Nephron progenitor cell (in vitro differentiated cells): ENCODE measurements around the gene ENO4.

Experiments
- DNase-seq: peaks from one replicate; pipeline ENCODE4 v3.0.0; 2021
- H3K27ac Mint-ChIP-seq: 2 replicates; pipeline ENCODE4 v1.8.0; 2021; ENCODE audit warnings: mild to moderate bottlenecking, moderate library complexity, mixed read lengths
- H3K27me3 Mint-ChIP-seq: 2 replicates; pipeline ENCODE4 v1.8.0; 2021; ENCODE audit warnings: mild to moderate bottlenecking, low read depth, mixed read lengths; ENCODE audit not compliant: poor library complexity
- H3K36me3 Mint-ChIP-seq: 2 replicates; pipeline ENCODE4 v1.8.0; 2021; ENCODE audit warnings: low read depth, mixed read lengths
- H3K4me1 Mint-ChIP-seq: 2 replicates; pipeline ENCODE4 v1.8.0; 2021; ENCODE audit warnings: mixed read lengths
- H3K4me3 Mint-ChIP-seq: 2 replicates; pipeline ENCODE4 v1.8.0; 2021; ENCODE audit warnings: mild to moderate bottlenecking, moderate library complexity, mixed read lengths
- H3K9me3 Mint-ChIP-seq: 2 replicates; pipeline ENCODE4 v1.8.0; 2021; ENCODE audit warnings: mild to moderate bottlenecking, moderate library complexity, mixed read lengths
- TF ChIP-seq, protein P1 (sequence below): fragments of 200-600 bp; sonication (generic); IDR thresholded peaks from 2 replicates; pipeline ENCODE4 v1.5.0; 2021; ENCODE audit warnings: antibody characterized with exemption

ENO4 gene

DNA sequence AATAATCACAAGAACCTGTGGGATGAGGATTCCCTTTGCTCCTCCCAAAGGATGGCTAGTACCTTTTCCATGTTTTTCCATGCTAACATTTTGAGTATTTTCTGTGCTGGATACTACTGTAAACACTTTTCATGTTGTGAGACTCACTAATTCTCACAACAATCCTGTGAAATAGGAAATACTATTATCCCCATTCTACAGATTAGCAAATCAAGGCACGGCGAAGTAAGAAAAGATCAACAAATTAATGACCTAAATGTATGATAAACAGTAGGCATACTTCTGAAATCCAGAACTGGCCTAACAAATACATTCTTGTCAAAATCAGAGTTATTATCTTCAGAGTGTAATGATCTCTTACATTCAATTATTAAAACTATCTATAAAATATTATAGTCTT lies 69.3 kb downstream of the ENO4 start:
- Mint-ChIP-seq H3K36me3 (no peaks in the 10 kb centered on the region), H3K27me3 (peaks cover 3% of the 10 kb centered on the region), H3K4me1 (no peaks in the 10 kb centered on the region), H3K27ac (no peak overlapping the region), H3K4me3 (no peak overlapping the region), H3K9me3 (no peaks in the 10 kb centered on the region)
- no peak for DNase-seq
- TF ChIP-seq, protein P1, sequence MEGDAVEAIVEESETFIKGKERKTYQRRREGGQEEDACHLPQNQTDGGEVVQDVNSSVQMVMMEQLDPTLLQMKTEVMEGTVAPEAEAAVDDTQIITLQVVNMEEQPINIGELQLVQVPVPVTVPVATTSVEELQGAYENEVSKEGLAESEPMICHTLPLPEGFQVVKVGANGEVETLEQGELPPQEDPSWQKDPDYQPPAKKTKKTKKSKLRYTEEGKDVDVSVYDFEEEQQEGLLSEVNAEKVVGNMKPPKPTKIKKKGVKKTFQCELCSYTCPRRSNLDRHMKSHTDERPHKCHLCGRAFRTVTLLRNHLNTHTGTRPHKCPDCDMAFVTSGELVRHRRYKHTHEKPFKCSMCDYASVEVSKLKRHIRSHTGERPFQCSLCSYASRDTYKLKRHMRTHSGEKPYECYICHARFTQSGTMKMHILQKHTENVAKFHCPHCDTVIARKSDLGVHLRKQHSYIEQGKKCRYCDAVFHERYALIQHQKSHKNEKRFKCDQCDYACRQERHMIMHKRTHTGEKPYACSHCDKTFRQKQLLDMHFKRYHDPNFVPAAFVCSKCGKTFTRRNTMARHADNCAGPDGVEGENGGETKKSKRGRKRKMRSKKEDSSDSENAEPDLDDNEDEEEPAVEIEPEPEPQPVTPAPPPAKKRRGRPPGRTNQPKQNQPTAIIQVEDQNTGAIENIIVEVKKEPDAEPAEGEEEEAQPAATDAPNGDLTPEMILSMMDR, result no peak

DNA sequence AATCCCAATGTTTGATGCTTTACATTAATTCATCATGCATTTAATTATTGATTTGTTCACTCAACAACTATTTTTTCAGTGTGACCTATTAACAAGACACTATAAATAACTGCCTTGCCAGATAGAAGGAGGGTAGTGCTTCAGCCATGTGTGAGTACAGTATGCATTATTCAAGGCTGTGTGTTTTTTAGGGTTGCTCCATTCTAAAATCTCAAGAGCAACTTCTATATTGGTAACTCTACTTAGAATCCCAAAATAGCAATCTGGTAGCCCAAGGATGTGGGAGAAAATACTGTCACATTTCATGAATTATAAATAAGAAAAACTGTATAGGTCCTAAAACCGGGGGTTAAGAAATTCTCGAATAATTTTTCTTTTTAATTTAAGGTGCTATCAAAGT lies 69.9 kb downstream of the ENO4 start:
- no peaks in the 10 kb centered on the region for H3K9me3 Mint-ChIP-seq
- TF ChIP-seq, protein P1, result no peak
- peaks cover 3% of the 10 kb centered on the region for H3K27me3 Mint-ChIP-seq
- H3K4me1 Mint-ChIP-seq, result no peaks in the 10 kb centered on the region
- H3K4me3 Mint-ChIP-seq, result no peak overlapping the region
- no peak for DNase-seq
- no peaks in the 10 kb centered on the region for H3K36me3 Mint-ChIP-seq
- no peak overlapping the region for H3K27ac Mint-ChIP-seq

DNA sequence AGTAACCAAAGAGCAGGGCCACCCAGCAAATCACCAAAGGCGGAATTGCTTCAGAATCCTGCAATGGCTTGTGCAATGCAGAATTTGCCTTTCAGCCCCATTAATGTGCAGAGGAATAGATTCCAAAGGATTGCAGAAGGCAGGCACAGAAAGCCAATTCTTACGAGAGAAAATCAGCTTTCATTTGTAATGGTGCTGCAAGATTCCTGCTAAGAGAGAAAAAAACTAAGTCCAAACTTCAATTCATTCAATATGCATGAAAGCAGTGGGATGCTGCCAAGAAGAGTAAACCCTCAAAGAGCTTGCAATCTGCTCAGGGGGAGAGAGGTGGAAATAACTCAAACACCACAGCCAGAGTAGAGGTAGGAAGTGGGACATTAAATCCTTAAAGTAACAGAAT lies 70.4 kb downstream of the ENO4 start:
- Mint-ChIP-seq H3K36me3 (no peaks in the 10 kb centered on the region), H3K27ac (peak overlapping the region; percentile 21), H3K4me1 (no peaks in the 10 kb centered on the region), H3K27me3 (peaks cover 3% of the 10 kb centered on the region), H3K4me3 (no peak overlapping the region), H3K9me3 (no peaks in the 10 kb centered on the region)
- no peak for DNase-seq
- TF ChIP-seq, protein P1, result no peak

DNA sequence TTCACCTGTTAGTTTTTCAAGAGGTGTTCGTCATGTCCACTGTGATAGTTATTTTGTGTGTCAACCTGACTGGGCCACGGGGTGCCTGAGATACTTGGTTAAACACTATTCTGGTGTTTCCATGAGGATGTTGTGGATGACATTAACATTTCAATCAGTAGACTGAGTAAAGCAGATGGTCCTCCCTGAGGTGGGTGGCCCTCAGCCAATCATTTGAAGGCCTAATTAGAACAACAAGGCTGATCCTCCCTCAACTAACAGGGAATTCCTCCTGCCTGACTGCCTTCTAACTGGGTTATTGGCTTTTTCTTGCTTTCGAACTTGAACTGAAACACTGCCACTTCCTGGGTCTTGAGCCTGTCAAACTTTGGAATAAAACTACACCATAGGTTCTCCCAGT lies 75.8 kb downstream of the ENO4 start:
- TF ChIP-seq, protein P1, result no peak
- no peak for DNase-seq
- H3K4me3 Mint-ChIP-seq, result no peak overlapping the region
- H3K9me3 Mint-ChIP-seq, result no peaks in the 10 kb centered on the region
- H3K27me3 Mint-ChIP-seq, result no peaks in the 10 kb centered on the region
- H3K36me3 Mint-ChIP-seq, result peaks cover 18% of the 10 kb centered on the region
- no peaks in the 10 kb centered on the region for H3K4me1 Mint-ChIP-seq
- no peak overlapping the region for H3K27ac Mint-ChIP-seq

DNA sequence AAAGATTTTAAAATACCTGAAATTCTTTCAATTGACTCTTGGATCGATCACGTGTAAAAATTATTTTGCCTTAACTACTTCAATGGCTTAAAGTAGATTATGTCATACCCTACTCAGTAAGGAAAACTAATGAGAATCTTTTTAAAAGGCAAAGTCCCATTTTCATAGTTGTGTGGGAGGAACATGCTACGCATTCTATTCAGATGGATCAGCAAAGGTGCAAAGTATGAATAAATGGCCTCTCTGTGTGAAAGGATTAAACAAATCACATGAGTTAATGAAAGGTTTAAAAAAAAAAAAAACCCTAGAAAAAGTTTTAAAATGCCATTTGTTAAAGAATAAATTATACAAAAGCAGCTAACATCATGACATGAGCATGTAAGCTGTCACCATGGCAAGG lies 77.1 kb downstream of the ENO4 start:
- H3K27me3 Mint-ChIP-seq, result no peaks in the 10 kb centered on the region
- H3K4me1 Mint-ChIP-seq, result no peaks in the 10 kb centered on the region
- H3K36me3 Mint-ChIP-seq, result peaks cover 18% of the 10 kb centered on the region
- TF ChIP-seq, protein P1, result no peak
- no peak for DNase-seq
- H3K9me3 Mint-ChIP-seq, result no peaks in the 10 kb centered on the region
- H3K4me3 Mint-ChIP-seq, result no peak overlapping the region
- no peak overlapping the region for H3K27ac Mint-ChIP-seq

DNA sequence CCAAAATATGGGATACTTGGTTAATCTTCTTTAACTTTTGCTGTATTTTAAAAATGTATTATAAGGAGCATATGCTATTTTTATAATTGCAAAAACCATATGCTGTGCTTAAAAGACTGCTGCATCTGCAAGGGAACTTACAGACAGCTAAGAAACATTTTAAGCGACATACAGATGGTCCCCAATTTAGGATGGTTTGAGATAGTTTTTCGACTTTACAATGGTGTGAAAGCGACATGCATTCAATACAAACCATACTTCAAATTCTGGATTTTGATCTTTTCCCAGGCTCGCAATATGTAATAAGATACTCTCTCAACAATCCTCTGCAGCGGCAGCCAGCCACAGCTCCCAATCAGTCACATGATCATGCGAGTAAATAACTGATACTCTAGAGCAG lies 82.5 kb downstream of the ENO4 start:
- H3K9me3 Mint-ChIP-seq, result peaks cover 36% of the 10 kb centered on the region
- no peak overlapping the region for H3K4me3 Mint-ChIP-seq
- no peaks in the 10 kb centered on the region for H3K4me1 Mint-ChIP-seq
- TF ChIP-seq, protein P1, result no peak
- H3K27ac Mint-ChIP-seq, result no peak overlapping the region
- no peak for DNase-seq
- peaks cover 47% of the 10 kb centered on the region for H3K36me3 Mint-ChIP-seq
- peaks cover 3% of the 10 kb centered on the region for H3K27me3 Mint-ChIP-seq
